C4-2B (cell line): ENCODE data around the gene FAM241A.

Experiments
- H3K27ac ChIP-seq: fragments of 450-650 bp; 2 replicates; pipeline ENCODE4 v1.5.1; 2017
- CTCF ChIP-seq: fragments of 450-650 bp; conservative IDR thresholded peaks from 2 replicates; pipeline ENCODE4 v1.5.1; 2017; ENCODE audit warnings: mild to moderate bottlenecking
- ZFX ChIP-seq: fragments of 450-650 bp; IDR thresholded peaks from 2 replicates; pipeline ENCODE4 v1.6.1; 2017

Gene FAM241A

GRCh38 chr4:112210777-112211176 lies 65.5 kb downstream of the FAM241A start:
- no peak for TF ChIP-seq CTCF
- no peak for TF ChIP-seq ZFX

GRCh38 chr4:112213091-112213490 lies 67.8 kb downstream of the FAM241A start:
- H3K27ac ChIP-seq = no peak overlapping the region
- no peak for TF ChIP-seq ZFX
- no peak for TF ChIP-seq CTCF

More at GRCh38 chr4:112210777-112211176, 65.5 kb downstream of the FAM241A start:
- no peak overlapping the region for H3K27ac ChIP-seq

GRCh38 chr4:112213856-112214255 lies 68.6 kb downstream of the FAM241A start:
- no peak for TF ChIP-seq ZFX
- no peak for TF ChIP-seq CTCF
- no peak overlapping the region for H3K27ac ChIP-seq

GRCh38 chr4:112214390-112215264 lies 69.4 kb downstream of the FAM241A start:
- TF ChIP-seq CTCF = peak; percentile 72
- TF ChIP-seq ZFX = no peak

GRCh38 chr4:112219826-112220366 lies 74.6 kb downstream of the FAM241A start:
- TF ChIP-seq ZFX (no peak), CTCF (no peak)
- no peak overlapping the region for H3K27ac ChIP-seq

More at GRCh38 chr4:112214390-112215264, 69.4 kb downstream of the FAM241A start:
- no peak overlapping the region for H3K27ac ChIP-seq

- TF ChIP-seq ZFX (no peak), CTCF (no peak)
- H3K27ac ChIP-seq = no peak overlapping the region
Observed at GRCh38 chr4:112222219-112222955, 77.1 kb downstream of the FAM241A start.

- H3K27ac ChIP-seq = no peak overlapping the region
- no peak for TF ChIP-seq ZFX
- TF ChIP-seq CTCF = no peak
Observed at GRCh38 chr4:112225157-112225556, 79.9 kb downstream of the FAM241A start.
